H1 (cell line): ENCODE measurements around the gene VWA5A. TPM values are rescaled to one million over a fixed set of nuclear protein-coding genes. Genes with fewer than 3 reads are reported as not detected.

ENCODE experiments used
- CTCF ChIA-PET: fragments of 300-600 bp; sonication (Branson Sonifier 250); formaldehyde crosslinking; loops from one replicate; lab custom pipeline; 2021; ENCODE audit not compliant: partially characterized antibody; lab: Charles Lee
- POLR2A ChIA-PET: fragments of 300-600 bp; sonication (Branson Sonifier 250); formaldehyde crosslinking; loops from one replicate; lab custom pipeline; 2021; ENCODE audit warnings: inconsistent platforms; ENCODE audit not compliant: partially characterized antibody; lab: Charles Lee
- DNase-seq, 2 experiments: peaks; one replicate each; pipeline versions ENCODE4 v3.0.0 to v3.0.0-alpha.2; 2010 to 2022; ENCODE audit warnings: low spot score in 2 of 2, low read depth in 1 of 2, mixed read lengths in 1 of 2
- FAIRE-seq: peaks from 2 replicates; lab custom pipeline; 2011; peaks lifted over from hg19 to GRCh38; lab: Jason Lieb, UNC
- H2AFZ ChIP-seq: 2 replicates; pipeline ENCODE4 v1.8.1; 2012; ENCODE audit warnings: low read length, inconsistent platforms
- H2AK5ac ChIP-seq: 2 replicates; pipeline ENCODE4 v1.6.1; 2013; ENCODE audit warnings: low read depth, low read length
- H2BK120ac ChIP-seq: replicated peaks from 2 replicates; pipeline ENCODE3; 2013; ENCODE audit warnings: low read depth, low read length, inconsistent platforms
- H2BK12ac ChIP-seq: 2 replicates; pipeline ENCODE4 v1.6.1; 2013; ENCODE audit warnings: low read depth, low read length
- H2BK15ac ChIP-seq: 2 replicates; pipeline ENCODE4 v1.6.1; 2013; ENCODE audit warnings: low read length
- H2BK20ac ChIP-seq: 2 replicates; pipeline ENCODE4 v1.6.1; 2013; ENCODE audit warnings: low read length
- H2BK5ac ChIP-seq: 2 replicates; pipeline ENCODE4 v1.6.1; 2013; ENCODE audit warnings: low read depth, low read length
- H3K14ac ChIP-seq: 2 replicates; pipeline ENCODE4 v1.6.1; 2013; ENCODE audit warnings: inconsistent platforms; ENCODE audit not compliant: insufficient read length
- H3K18ac ChIP-seq: 2 replicates; pipeline ENCODE4 v1.6.1; 2013; ENCODE audit warnings: low read length; ENCODE audit errors: extremely low read depth
- H3K23ac ChIP-seq: 2 replicates; pipeline ENCODE4 v1.6.1; 2013; ENCODE audit warnings: inconsistent platforms; ENCODE audit not compliant: insufficient read length
- H3K23me2 ChIP-seq: 2 replicates; pipeline ENCODE4 v1.6.1; 2013; ENCODE audit warnings: low read depth, low read length
- H3K27ac ChIP-seq: 2 replicates; pipeline ENCODE4 v1.6.1; 2011; ENCODE audit warnings: low read depth, low read length, inconsistent platforms
- H3K27me3 ChIP-seq, 4 experiments: replicated peaks in 1 of 4; 1 replicate in 1 of 4; 2 replicates in 3 of 4; pipeline versions ENCODE4 v1.6.1 to v1.8.1; 2011 to 2013; ENCODE audit warnings: low read length in 3 of 4, mild to moderate bottlenecking in 3 of 4, inconsistent platforms in 2 of 4, mixed read lengths in 2 of 4, moderate library complexity in 1 of 4; ENCODE audit not compliant: control insufficient read depth in 3 of 4, insufficient read depth in 3 of 4; ENCODE audit errors: extremely low read depth in 1 of 4
- H3K36me3 ChIP-seq, 4 experiments: 2 replicates each; pipeline versions ENCODE4 v1.6.1 to v1.8.1; 2011 to 2013; ENCODE audit warnings: mild to moderate bottlenecking in 4 of 4, low read length in 3 of 4, moderate library complexity in 2 of 4, control low read depth in 1 of 4, inconsistent platforms in 1 of 4; ENCODE audit not compliant: insufficient read depth in 4 of 4, control insufficient read depth in 2 of 4
- H3K4ac ChIP-seq: replicated peaks from 2 replicates; pipeline ENCODE3; 2013; ENCODE audit warnings: low read length, low read depth, mixed read lengths, inconsistent platforms; ENCODE audit not compliant: insufficient read length
- H3K4me1 ChIP-seq, 4 experiments: replicated peaks in 1 of 4; 1 replicate in 1 of 4; 2 replicates in 3 of 4; pipeline versions ENCODE4 v1.6.1 to v1.8.1; 2011 to 2013; ENCODE audit warnings: low read length in 3 of 4, inconsistent platforms in 2 of 4, mixed read lengths in 1 of 4; ENCODE audit not compliant: insufficient read depth in 4 of 4, control insufficient read depth in 3 of 4
- H3K4me2 ChIP-seq, 2 experiments: 2 replicates each; pipeline versions ENCODE4 v1.6.1 to v1.8.1; 2011 to 2013; ENCODE audit warnings: low read depth in 2 of 2, low read length in 2 of 2, control low read depth in 1 of 2, inconsistent platforms in 1 of 2, mild to moderate bottlenecking in 1 of 2; ENCODE audit not compliant: insufficient read depth in 1 of 2
- H3K4me3 ChIP-seq, 4 experiments: fragments of 200-600, 300-600 bp in 1 of 4; sonication (generic), shearing (Covaris generic), sonication (Bioruptor Twin) in 1 of 4; 2 replicates each; pipeline versions ENCODE4 v1.5.1 to v1.8.1; 2011 to 2016; ENCODE audit warnings: low read length in 4 of 4, low read depth in 3 of 4, control low read depth in 2 of 4, inconsistent platforms in 2 of 4, mild to moderate bottlenecking in 2 of 4, mixed read lengths in 1 of 4, moderate library complexity in 1 of 4; ENCODE audit not compliant: insufficient read depth in 2 of 4; ENCODE audit errors: extremely low read depth in 1 of 4
- H3K56ac ChIP-seq: replicated peaks from 2 replicates; pipeline ENCODE3; 2013; ENCODE audit warnings: low read depth, mild to moderate bottlenecking, mixed read lengths, low read length, inconsistent platforms; ENCODE audit not compliant: insufficient read length
- H3K79me1 ChIP-seq: 2 replicates; pipeline ENCODE4 v1.6.1; 2013; ENCODE audit warnings: low read depth, low read length, control low read depth
- H3K79me2 ChIP-seq, 2 experiments: 2 replicates each; pipeline versions ENCODE4 v1.6.1 to v1.8.1; 2012 to 2013; ENCODE audit warnings: low read length in 2 of 2, mild to moderate bottlenecking in 2 of 2, inconsistent platforms in 1 of 2; ENCODE audit not compliant: insufficient read depth in 2 of 2, control insufficient read depth in 1 of 2
- H3K9ac ChIP-seq, 4 experiments: replicated peaks in 1 of 4; 1 replicate in 1 of 4; 2 replicates in 3 of 4; pipeline versions ENCODE4 v1.6.1 to v1.8.1; 2011 to 2013; ENCODE audit warnings: low read depth in 3 of 4, low read length in 3 of 4, control low read depth in 2 of 4, mild to moderate bottlenecking in 2 of 4, moderate library complexity in 2 of 4, inconsistent platforms in 1 of 4; ENCODE audit errors: extremely low read depth in 1 of 4
- H3K9me3 ChIP-seq, 2 experiments: 2 replicates each; pipeline versions ENCODE4 v1.6.1 to v1.8.1; 2012 to 2013; ENCODE audit warnings: mild to moderate bottlenecking in 2 of 2, moderate library complexity in 2 of 2, control low read depth in 1 of 2, inconsistent platforms in 1 of 2, low read depth in 1 of 2, low read length in 1 of 2, mixed read lengths in 1 of 2; ENCODE audit not compliant: insufficient read depth in 2 of 2
- H4K20me1 ChIP-seq, 2 experiments: replicated peaks in 1 of 2; 2 replicates each; pipeline versions ENCODE3 to v1.8.1; 2011 to 2013; ENCODE audit warnings: inconsistent platforms in 2 of 2, low read length in 2 of 2, mild to moderate bottlenecking in 1 of 2; ENCODE audit not compliant: insufficient read depth in 2 of 2, control insufficient read depth in 1 of 2
- H4K5ac ChIP-seq: 2 replicates; pipeline ENCODE4 v1.6.1; 2013; ENCODE audit warnings: low read length, low read depth, mixed read lengths, inconsistent platforms; ENCODE audit not compliant: insufficient read length
- H4K8ac ChIP-seq: 2 replicates; pipeline ENCODE4 v1.8.0; 2013; ENCODE audit warnings: mild to moderate bottlenecking, moderate library complexity, low read length, inconsistent platforms; ENCODE audit not compliant: insufficient read depth; ENCODE audit errors: extremely low read depth
- H4K91ac ChIP-seq: replicated peaks from 2 replicates; pipeline ENCODE3; 2013; ENCODE audit warnings: low read length, mixed read lengths, inconsistent platforms; ENCODE audit not compliant: insufficient read length
- BACH1 ChIP-seq: IDR thresholded peaks from 2 replicates; pipeline ENCODE4 v1.6.1; 2012; ENCODE audit warnings: low read length, improper control_type of control experiment
- CBX8 ChIP-seq: fragments of 300-800, 300-1000 bp; sonication (generic); IDR thresholded peaks from 2 replicates; pipeline ENCODE4 v1.7.1; 2016; ENCODE audit warnings: low read depth, low read length, borderline replicate concordance
- CHD1 ChIP-seq: IDR thresholded peaks from 2 replicates; pipeline ENCODE4 v1.6.1; 2012; ENCODE audit warnings: low read depth, low read length, improper control_type of control experiment
- JUND ChIP-seq: IDR thresholded peaks from 2 replicates; pipeline ENCODE4 v1.6.1; 2011; ENCODE audit warnings: mild to moderate bottlenecking, improper control_type of control experiment, low read length
- NANOG ChIP-seq: IDR thresholded peaks from 2 replicates; pipeline ENCODE4 v1.6.1; 2011; ENCODE audit warnings: low read length, low read depth, mild to moderate bottlenecking, inconsistent platforms; ENCODE audit not compliant: insufficient read depth, poor library complexity, severe bottlenecking
- POLR2A ChIP-seq, 2 experiments: IDR thresholded peaks; 1 replicate in 1 of 2; 2 replicates in 1 of 2; pipeline ENCODE4 v1.6.1; 2011; ENCODE audit warnings: low read depth in 2 of 2, low read length in 2 of 2, mild to moderate bottlenecking in 2 of 2; ENCODE audit errors: control extremely low read depth in 1 of 2
- SAP30 ChIP-seq: fragments of 300-600 bp; sonication (generic); IDR thresholded peaks from 2 replicates; pipeline ENCODE4 v1.7.1; 2012; ENCODE audit warnings: low read length, moderate library complexity, mild to moderate bottlenecking, inconsistent platforms; ENCODE audit not compliant: insufficient read depth, insufficient replicate concordance
- SIX5 ChIP-seq: IDR thresholded peaks from 2 replicates; pipeline ENCODE4 v1.6.1; 2011; ENCODE audit warnings: mild to moderate bottlenecking, low read depth, low read length
- SP1 ChIP-seq: IDR thresholded peaks from 2 replicates; pipeline ENCODE4 v1.6.1; 2011; ENCODE audit warnings: low read depth, low read length
- SRF ChIP-seq: IDR thresholded peaks from 2 replicates; pipeline ENCODE4 v1.6.1; 2011; ENCODE audit warnings: mild to moderate bottlenecking, low read depth, low read length, moderate library complexity
- TCF12 ChIP-seq: IDR thresholded peaks from 2 replicates; pipeline ENCODE4 v1.6.1; 2011; ENCODE audit warnings: low read depth, mild to moderate bottlenecking, low read length
- YY1 ChIP-seq: IDR thresholded peaks from 2 replicates; pipeline ENCODE4 v1.6.1; 2011; ENCODE audit warnings: low read depth, mild to moderate bottlenecking, low read length
- ZNF274 ChIP-seq: IDR thresholded peaks from 2 replicates; pipeline ENCODE4 v1.7.0; 2012; ENCODE audit warnings: low read length, borderline replicate concordance; ENCODE audit errors: extremely low read depth
- WGBS, 2 experiments: shearing (Covaris generic) in 1 of 2; methylation state at CpG; one replicate each; pipeline versions ENCODE4 v1.1.6 to v1.1.7; 2013 to 2015; ENCODE audit warnings: low lambda C conversion rate in 2 of 2, mixed read lengths in 2 of 2, inconsistent platforms in 1 of 2, low coverage in 1 of 2, missing lambda C conversion rate in 1 of 2; ENCODE audit not compliant: insufficient replicate concordance in 2 of 2, insufficient coverage in 1 of 2, insufficient read length in 1 of 2; ENCODE audit errors: extremely low coverage in 1 of 2, missing lambda C conversion rate in 1 of 2; 5-methylcytosine and 5-hydroxymethylcytosine counted together
- polyA plus RNA-seq, 7 experiments: library from polyadenylated mRNA; depleted of rRNA in 3 of 7; stranded (reverse) in 5 of 7; unstranded in 2 of 7; fragments of >200 nt in 5 of 7; fragments of 200-250 nt in 2 of 7; gene quantifications; 1 replicate in 5 of 7; 2 replicates in 1 of 7; 4 replicates in 1 of 7; pipeline versions ENCODE4 v1.2.1 to v1.2.3, GENCODE V29; 2011 to 2013; ENCODE audit warnings: missing spikeins in 2 of 7, mixed read lengths in 2 of 7
- total RNA-seq: library from RNA; stranded (reverse); fragmentation: NEBNext Ultra II Directional; extraction: Animal tissue kit (Norgen Biotek cat#: 25700); gene quantifications from 2 replicates; pipeline ENCODE4 v1.2.1, GENCODE V29; 2021

The VWA5A gene
- total and polyA plus RNA-seq, 2 of the 8 experiments (the other 6 are each of a cell fraction or from before 2014, with no cell fraction given), result 12.5 to 20.4 TPM

GRCh38 chr11:124078591-124078990 lies 36.7 kb upstream of the VWA5A start:
- no peaks in the 10 kb centered on the region for H3K9me3 ChIP-seq
- no peak overlapping the region for H3K4me2 ChIP-seq
- H2BK12ac ChIP-seq, result no peak overlapping the region
- no peak overlapping the region for H2AK5ac ChIP-seq
- H3K23ac ChIP-seq, result no peak overlapping the region
- ChIA-PET CTCF (interaction anchor here (1.1 kb wide), 1 partner anchor 10 kb away, joined by 3 read pairs; no protein-coding TSS in a partner anchor), POLR2A (no interaction called here)
- no peaks in the 10 kb centered on the region for H3K36me3 ChIP-seq
- 92% methylated on average over 2 of the region's 2 CpGs; no CpG with 5 or more reads in 1 of the 2 experiments for WGBS, 2 experiments
- no peaks in the 10 kb centered on the region for H3K23me2 ChIP-seq
- H3K18ac ChIP-seq, result no peak overlapping the region
- peaks cover 0 to 3% (median 0%) of the 10 kb centered on the region in 4 experiments; a peak in 1 of 7 replicates for H3K4me1 ChIP-seq
- FAIRE-seq (no peak), DNase-seq (no peak)
- H4K5ac ChIP-seq, result no peak overlapping the region
- H3K56ac ChIP-seq, result no peak overlapping the region
- H2BK20ac ChIP-seq, result no peak overlapping the region
- H2BK5ac ChIP-seq, result no peak overlapping the region
- no peaks in the 10 kb centered on the region for H4K20me1 ChIP-seq
- no peak overlapping the region for H3K9ac ChIP-seq
- H2BK120ac ChIP-seq, result no peak overlapping the region
- H3K79me1 ChIP-seq, result no peaks in the 10 kb centered on the region
- no peak overlapping the region for H2BK15ac ChIP-seq
- H2AFZ ChIP-seq, result no peak overlapping the region
- H3K27me3 ChIP-seq, result no peaks in the 10 kb centered on the region
- no peak overlapping the region for H3K4me3 ChIP-seq
- no peak overlapping the region for H3K27ac ChIP-seq
- no peak overlapping the region for H4K8ac ChIP-seq
- no peak overlapping the region for H4K91ac ChIP-seq
- H3K4ac ChIP-seq, result no peak overlapping the region
- H3K14ac ChIP-seq, result no peak overlapping the region
- no peaks in the 10 kb centered on the region for H3K79me2 ChIP-seq
- TF ChIP-seq TCF12, result no peak
- no peak for TF ChIP-seq SRF
- no peak for TF ChIP-seq SP1
- no peak for TF ChIP-seq ZNF274
- no peak for TF ChIP-seq NANOG
- TF ChIP-seq CHD1, result no peak
- no peak for TF ChIP-seq BACH1
- TF ChIP-seq SIX5, result no peak
- no peak for TF ChIP-seq CBX8
- no peak for TF ChIP-seq SAP30
- TF ChIP-seq POLR2A (IDR thresholded peaks at IDR 0.05; ENCODE audit: control extremely low read depth in 1 of 2, low read depth in 2 of 2, low read length in 2 of 2), result no peak
- no peak for TF ChIP-seq YY1
- TF ChIP-seq JUND, result no peak
